NAMALWA (cell line): Measurements from ENCODE around the gene GFRA1.

Source experiments
- DNase-seq: peaks from one replicate; pipeline ENCODE4 v3.0.0-alpha.2; 2015; ENCODE audit warnings: low spot score

The GFRA1 gene

GRCh38 chr10:116270771-116271592 is 2.0 kb downstream of the GFRA1 start:
- no peak for DNase-seq

- DNase-seq = no peak
Observed at GRCh38 chr10:116270126-116270770, 2.8 kb downstream of the GFRA1 start.

GRCh38 chr10:116269619-116270018 is 3.4 kb downstream of the GFRA1 start:
- DNase-seq = no peak

GRCh38 chr10:116268976-116269375 is 4.0 kb downstream of the GFRA1 start:
- DNase-seq = no peak

GRCh38 chr10:116265686-116266085 is 7.3 kb downstream of the GFRA1 start:
- DNase-seq = no peak

GRCh38 chr10:116263870-116264655 is 8.9 kb downstream of the GFRA1 start:
- DNase-seq = no peak

GRCh38 chr10:116262678-116263077 is 10.3 kb downstream of the GFRA1 start:
- DNase-seq = no peak

GRCh38 chr10:116260599-116260998 is 12.4 kb downstream of the GFRA1 start:
- DNase-seq = no peak

GRCh38 chr10:116259638-116260037 is 13.4 kb downstream of the GFRA1 start:
- DNase-seq = no peak

- no peak for DNase-seq
Observed at GRCh38 chr10:116257785-116258184, 15.2 kb downstream of the GFRA1 start.

- DNase-seq = no peak
Observed at GRCh38 chr10:116256752-116257259, 16.2 kb downstream of the GFRA1 start.

- no peak for DNase-seq
Observed at GRCh38 chr10:116255886-116256751, 16.9 kb downstream of the GFRA1 start.

GRCh38 chr10:116254422-116255155 is 18.4 kb downstream of the GFRA1 start:
- no peak for DNase-seq

- no peak for DNase-seq
Observed at GRCh38 chr10:116253716-116254115, 19.3 kb downstream of the GFRA1 start.

- no peak for DNase-seq
Observed at GRCh38 chr10:116251602-116252395, 21.2 kb downstream of the GFRA1 start.

GRCh38 chr10:116247691-116248090 is 25.3 kb downstream of the GFRA1 start:
- no peak for DNase-seq

GRCh38 chr10:116246263-116246662 is 26.7 kb downstream of the GFRA1 start:
- no peak for DNase-seq

- no peak for DNase-seq
Observed at GRCh38 chr10:116245156-116245555, 27.9 kb downstream of the GFRA1 start.

GRCh38 chr10:116241642-116242410 is 31.2 kb downstream of the GFRA1 start:
- DNase-seq = no peak
